Fibroblast of gingiva (primary cell): Measurements from ENCODE around the gene HOXD1.

Experiments
- DNase-seq: peaks from one replicate; pipeline ENCODE4 v3.0.0-alpha.2; 2011; ENCODE audit warnings: low read depth

Gene HOXD1

DNA sequence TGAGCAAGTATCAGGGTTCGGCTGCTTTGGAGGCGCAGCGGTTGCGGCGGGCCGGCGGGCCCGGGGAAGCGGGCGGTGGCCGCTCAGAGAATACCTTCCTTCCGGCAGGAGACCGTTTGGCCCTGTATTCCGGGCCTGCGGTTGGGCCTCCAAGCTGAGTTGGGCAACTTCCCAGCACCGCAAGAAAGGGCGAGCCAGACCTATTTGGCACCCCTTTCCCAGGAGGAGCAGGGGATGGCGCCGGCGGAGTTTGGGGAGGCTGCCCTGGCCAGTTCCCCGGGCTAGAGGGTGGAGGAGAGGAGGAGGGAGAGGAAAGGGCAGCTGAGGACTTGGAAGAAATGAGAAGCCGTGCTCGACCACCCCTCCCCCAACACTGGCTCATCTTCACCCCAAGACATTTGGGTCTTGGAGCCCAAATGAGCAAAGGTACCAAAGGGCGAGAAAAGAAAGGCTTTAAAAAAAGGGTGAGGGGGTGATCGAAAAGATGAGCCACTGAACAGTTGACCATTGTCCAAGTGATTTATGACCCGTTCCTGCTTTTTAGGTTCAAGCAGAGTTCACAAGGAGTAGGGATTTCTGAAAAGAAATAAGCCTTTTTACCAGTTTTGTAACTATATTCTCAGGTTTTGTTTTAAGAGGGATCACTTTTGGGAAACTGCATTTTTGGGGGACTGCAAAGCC is 23.0 kb upstream of the HOXD1 start:
- DNase-seq: no peak

DNA sequence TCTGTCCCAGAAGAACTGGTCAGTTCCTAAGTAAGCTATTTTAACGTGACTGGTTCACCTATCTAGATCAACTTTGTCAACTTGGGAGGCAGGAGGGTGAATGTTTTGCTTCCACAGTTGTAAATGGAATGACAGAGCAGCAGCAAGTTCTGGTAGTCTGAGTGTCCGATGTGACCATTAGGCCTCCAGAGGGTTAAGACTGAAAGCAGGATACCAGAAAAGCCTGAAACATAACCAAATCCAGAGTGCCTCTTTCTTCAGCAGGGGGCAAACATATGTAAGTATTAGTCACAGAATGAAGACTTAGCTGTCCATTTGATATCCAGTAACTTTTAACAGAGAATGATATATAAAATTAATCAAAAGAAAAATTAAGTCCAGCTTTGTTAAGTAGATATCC is 22.2 kb upstream of the HOXD1 start:
- DNase-seq: no peak

DNA sequence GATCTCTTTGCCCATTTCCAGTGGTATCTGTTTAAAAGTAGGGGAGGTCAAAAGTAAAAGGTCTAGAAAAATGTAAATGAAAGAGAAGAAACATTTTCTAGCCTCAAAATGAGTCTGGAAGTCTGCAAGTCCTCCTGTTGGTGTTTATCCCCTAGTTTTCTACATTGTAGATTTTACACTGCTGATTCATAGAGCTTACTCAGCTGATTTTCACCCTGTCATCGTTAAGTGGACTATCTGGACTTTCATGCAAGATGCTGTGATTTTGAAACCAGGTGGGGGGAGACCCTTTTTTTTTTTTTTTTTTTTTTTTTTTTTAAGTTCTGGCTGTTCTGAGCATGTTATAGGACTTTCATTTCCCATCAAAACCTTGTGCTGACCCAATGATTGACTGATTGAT is 21.1 kb upstream of the HOXD1 start:
- DNase-seq: no peak

DNA sequence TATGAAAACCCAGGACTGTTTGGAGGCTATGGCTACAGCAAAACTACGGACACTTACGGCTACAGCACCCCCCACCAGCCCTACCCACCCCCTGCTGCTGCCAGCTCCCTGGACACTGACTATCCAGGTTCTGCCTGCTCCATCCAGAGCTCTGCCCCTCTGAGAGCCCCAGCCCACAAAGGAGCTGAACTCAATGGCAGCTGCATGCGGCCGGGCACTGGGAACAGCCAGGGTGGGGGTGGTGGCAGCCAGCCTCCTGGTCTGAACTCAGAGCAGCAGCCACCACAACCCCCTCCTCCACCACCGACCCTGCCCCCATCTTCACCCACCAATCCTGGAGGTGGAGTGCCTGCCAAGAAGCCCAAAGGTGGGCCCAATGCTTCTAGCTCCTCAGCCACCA is 19.3 kb upstream of the HOXD1 start:
- DNase-seq: no peak

DNA sequence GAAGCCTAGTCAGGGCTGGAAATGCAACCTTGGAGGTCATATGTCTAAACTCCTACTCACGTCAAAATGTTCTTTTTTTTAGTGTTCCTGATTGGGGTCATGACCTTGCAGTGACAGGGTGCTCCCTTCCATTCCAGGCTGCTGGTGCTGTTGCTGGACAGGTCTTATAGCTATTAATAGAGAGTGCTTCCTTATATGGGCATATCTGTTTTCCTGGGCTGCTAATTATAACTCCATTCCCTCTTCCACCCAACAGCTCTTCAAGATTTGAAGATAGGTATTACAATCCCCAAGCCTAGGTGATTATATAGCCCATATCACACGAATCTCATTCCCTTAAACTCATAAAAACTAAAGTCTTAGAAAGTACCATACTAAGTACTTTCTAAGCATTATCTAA is 18.8 kb upstream of the HOXD1 start:
- DNase-seq: no peak

DNA sequence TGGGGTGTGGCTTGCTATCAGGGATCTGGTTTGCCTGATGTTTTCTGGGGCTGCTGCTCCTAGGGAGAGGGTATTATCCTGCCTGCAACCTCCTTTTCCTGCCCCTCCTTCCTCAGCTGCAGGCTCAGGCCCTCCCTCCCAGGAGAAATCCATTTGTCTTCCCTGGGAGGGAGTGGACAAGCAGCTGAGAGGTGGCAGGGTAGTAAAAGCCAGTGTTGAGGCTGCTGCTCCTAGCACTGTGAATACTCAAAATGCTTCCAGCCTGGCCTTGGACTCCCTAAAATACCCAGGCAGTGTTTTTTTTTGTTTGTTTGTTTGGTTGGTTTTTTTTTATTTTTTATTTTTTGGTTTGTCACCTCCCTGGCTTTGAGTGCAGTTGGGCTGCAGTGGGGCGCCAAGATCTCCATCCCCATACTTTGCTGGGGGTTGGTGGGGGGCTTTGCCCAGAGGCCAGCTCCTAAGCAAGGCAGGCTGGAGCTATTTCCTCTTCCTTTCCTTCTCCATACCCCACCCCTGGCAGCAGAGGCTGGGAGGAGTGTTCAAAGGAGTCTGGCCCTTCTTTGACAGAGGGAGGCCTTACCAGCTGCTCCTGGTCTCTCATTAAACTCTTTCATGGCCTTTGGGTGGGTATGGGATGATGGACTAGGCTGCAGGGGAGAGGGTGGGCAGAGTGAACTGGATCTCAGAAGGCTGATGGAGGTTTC is 17.7 kb upstream of the HOXD1 start:
- DNase-seq: no peak

DNA sequence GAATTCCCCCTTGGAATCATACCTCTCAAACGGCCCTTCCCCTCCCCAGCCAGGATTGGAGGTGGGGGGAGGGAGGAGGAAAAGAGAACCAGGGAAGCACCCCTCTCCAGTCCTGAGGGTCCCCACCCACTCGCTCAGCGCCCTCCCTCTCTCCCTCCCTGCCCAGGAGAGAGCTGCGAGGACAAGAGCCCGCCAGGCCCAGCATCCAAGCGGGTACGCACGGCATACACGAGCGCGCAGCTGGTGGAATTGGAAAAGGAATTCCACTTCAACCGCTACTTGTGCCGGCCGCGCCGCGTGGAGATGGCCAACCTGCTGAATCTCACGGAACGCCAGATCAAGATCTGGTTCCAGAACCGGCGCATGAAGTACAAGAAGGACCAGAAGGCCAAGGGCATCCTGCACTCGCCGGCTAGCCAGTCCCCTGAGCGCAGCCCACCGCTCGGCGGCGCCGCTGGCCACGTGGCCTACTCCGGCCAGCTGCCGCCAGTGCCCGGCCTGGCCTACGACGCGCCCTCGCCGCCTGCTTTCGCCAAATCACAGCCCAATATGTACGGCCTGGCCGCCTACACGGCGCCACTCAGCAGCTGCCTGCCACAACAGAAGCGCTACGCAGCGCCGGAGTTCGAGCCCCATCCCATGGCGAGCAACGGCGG is 17.0 kb upstream of the HOXD1 start:
- DNase-seq: no peak

DNA sequence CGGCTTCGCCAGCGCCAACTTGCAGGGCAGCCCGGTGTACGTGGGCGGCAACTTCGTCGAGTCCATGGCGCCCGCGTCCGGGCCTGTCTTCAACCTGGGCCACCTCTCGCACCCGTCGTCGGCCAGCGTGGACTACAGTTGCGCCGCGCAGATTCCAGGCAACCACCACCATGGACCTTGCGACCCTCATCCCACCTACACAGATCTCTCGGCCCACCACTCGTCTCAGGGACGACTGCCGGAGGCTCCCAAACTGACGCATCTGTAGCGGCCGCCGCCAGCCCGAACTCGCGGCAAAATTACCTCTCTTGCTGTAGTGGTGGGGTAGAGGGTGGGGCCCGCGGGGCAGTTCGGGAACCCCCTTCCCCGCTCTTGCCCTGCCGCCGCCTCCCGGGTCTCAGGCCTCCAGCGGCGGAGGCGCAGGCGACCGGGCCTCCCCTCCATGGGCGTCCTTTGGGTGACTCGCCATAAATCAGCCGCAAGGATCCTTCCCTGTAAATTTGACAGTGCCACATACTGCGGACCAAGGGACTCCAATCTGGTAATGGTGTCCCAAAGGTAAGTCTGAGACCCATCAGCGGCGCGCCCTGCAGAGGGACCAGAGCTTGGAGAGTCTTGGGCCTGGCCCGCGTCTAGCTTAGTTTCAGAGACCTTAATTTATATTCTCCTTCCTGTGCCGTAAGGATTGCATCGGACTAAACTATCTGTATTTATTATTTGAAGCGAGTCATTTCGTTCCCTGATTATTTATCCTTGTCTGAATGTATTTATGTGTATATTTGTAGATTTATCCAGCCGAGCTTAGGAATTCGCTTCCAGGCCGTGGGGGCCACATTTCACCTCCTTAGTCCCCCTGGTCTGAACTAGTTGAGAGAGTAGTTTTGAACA is 16.2 kb upstream of the HOXD1 start:
- DNase-seq: no peak

DNA sequence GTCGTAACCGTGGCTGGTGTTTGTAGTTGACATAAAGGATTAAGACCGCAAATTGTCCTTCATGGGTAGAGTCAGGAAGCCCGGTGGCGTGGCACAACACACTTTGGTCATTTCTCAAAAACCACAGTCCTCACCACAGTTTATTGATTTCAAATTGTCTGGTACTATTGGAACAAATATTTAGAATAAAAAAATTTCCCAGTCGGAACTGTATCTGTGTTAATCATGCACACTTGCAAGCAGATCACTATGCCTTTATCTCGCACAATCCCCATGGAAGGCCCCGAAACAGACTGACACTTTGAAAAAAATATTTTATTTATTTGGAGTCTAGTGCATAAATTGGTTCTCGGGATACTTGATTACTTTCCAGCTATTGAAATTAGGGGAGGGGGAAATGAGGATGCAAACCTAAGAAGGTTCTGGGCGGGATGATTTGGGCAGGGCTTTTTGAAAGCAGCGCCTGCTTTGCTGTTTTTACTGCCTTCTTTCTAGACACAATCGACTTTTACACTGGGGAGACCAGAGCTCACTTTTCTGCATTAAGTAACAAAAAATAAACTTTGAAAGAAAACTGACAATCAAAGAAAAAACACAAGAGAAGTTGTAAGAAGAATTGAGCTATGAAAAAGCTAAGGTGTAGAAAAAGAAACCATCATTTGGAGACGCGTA is 15.4 kb upstream of the HOXD1 start:
- DNase-seq: no peak

DNA sequence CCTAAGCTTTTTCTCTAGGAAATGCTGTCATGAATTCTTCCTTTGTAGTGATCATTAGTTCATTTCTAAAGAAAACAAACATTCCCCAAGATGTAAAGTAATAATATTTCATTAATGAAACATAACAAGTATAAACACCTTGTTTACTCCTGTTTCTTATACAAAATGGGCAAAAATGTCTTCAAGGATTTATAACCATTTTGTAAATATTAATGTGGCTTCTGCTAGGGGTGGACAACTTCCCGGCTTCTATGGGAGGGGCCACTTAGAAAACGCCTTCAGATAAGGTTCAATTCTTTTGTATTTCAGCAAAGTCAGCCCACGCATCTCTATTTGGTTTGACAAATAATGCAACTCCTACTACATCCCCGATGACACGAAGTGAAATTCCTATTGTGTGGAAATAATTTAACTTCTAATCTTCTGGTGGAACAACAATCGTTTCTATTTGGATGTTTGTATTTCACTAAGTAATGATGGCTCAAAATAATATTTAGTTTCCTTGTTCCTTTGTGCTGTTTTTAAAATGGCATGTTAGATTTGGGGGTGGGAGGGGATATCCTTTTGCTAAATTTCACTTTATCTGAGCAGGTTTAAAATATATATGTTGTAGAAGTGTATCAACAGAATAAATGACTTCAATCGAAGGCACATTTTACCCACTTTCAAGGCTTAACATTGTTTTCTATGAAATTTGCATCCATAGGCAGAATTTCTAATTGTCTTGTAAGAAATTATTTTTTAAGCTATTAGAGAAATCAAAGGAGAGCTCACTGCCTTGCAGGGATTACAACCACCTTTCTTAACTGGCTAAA is 14.7 kb upstream of the HOXD1 start:
- no peak for DNase-seq

DNA sequence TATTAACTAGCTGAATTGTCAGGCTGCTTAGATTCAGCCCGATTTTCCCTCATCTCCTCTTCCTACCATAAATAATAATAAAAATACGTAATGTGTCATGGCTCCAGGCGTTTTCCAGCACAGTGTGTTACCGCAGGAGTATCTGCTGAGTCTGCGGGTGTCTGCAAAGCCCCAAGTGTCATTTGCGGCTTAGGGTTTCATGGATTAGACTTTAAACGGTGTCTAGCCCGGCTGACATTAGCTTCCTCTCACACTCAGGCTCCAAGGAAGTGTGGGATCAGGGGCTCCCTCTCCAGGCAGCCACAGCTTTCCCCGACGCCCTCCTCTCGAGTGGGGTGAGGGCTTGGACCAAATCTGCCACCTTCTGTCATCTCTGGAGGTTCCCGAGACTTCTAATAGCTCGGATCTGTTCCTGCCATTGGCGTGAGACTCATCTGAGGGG is 14.1 kb upstream of the HOXD1 start:
- DNase-seq: no peak

DNA sequence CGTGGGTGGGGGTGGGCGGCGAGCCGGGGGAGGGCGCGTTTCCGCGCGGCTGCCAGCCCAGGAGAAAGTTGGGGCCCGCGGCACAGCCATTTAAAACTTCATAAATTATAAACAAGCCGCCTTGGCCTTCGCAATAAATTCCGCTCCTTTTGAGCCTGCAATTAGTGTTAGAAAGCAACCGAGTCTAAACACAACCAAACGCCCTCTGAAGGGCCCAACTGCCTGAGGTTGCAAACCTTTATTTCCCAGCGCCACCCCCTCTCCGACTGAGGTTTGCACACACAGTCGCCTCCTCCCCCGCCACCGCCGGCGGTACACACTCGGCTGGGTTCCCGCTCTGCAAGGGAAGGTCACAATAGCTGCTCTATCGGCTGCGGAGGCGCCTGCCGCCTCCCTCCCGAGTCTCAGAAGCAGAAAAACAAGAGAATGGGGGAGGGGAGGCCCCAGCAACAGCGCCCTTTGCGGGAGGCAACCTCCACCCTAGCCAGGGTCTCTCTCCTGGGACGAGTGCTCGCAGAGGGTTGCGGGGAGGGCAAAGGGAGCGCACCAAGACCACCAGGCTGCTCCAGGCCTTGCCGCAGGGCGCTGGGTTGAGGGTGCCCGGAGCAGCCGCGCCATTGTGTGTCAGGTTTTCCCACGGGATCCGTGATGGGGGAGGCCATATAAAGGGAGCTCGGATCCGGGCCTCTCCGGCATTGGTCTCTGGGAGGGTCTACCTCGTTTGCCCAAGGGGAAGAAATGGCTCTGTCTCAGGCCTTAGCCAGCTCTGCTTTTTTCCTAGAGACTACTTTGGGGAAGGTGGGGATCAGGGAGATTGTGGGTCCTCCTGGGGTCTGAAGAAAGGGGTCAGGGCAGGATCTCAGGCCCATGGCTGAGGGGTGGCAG is 13.4 kb upstream of the HOXD1 start:
- DNase-seq: no peak

DNA sequence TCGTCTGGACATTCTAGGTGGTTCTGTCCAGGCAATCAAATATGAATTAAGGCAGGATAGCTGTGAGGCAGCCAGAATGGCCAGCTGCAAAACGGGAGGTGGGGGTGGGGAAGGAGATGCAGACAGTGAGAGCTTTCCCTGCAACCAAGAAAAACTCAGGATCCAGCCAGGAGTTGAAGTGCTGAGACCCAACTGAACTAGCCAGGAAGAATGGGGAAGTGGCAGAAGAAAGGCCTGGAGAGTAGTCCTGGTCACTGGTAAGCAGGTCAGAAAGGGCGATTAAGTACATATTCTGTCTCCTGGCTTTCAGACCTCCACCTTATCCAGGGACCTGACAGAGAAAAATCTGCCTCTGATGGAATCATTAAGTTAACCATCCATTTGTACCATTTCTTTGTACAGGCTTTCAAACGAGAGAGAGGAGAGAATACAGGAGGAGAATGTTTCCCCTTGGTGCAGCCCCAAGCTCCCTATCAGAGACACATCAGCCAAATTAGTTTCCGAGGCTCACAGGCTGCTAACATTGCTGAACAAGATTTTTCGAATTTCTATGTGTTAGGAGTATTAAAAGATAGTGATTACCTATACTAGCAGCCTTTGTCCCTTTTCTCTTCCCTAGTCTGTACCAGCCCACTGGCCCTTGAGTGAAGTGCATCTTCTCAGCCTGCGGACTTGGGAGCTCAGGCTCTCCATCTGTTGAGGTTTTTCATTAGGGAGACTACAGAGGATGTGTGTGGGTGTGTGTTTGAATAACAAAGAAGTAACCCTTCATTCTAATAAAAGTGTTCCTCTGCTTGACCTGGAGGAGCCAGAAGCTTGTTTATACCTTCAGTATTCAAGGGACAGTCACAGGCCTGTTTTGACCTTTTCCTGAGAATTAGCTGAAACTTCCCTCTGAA is 12.5 kb upstream of the HOXD1 start:
- DNase-seq: no peak

DNA sequence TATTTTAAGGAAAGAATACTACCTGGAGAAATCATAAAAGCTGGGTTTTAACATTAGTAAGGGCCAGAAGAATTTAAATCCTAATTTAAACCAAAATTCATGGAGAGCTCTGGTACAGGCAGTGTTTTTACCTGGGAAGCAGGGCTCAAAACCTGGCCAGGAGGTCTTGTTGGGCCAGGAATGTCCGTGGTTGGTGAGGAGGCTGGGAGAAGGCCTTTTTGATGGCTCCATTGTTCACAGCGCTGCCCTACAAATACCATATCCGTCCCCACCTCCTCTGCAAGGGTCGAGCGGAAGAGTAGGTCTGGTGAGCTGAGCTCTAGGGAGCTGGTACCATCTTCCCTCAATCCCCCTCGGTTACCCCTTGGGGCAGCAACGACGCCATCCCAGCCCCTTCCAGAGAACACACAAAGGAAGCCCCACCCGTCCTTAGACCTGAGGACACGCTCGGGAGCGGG is 10.9 kb upstream of the HOXD1 start:
- DNase-seq: no peak

DNA sequence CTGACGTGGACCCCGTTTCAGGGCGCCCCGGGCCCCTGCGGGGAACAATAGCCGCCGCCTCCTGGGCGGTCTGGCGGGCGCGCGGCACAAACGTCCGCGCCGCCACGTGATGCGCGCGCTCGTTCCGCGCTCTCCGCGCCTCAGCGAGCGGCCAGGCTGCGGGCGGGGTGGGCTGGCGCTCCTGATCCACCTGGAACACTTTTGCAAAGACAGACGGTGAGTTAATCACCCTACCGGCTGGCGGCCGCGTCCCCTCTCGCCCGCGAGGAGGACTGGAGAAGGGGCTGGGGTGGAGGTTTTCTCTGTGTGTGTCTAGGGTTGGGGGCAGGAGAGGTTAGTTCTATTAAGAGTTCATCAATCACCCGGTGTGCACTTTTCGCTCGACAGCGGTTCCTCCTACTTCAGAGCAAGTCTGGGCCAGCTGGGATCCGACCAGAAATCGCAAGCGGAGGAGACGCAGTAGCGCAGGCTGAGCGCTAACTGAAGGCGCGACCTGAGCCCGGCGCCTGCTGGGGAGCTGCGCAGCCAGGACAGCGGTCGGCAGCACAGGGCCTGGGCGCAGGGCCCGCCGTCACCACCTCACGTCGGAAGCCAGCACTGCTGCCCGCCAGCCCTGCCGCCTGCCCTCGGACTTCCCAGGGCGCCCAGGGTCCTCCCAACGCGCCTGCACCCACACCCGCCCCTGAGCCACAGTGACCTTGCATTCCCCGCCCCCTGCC is 10.3 kb upstream of the HOXD1 start:
- DNase-seq: no peak

DNA sequence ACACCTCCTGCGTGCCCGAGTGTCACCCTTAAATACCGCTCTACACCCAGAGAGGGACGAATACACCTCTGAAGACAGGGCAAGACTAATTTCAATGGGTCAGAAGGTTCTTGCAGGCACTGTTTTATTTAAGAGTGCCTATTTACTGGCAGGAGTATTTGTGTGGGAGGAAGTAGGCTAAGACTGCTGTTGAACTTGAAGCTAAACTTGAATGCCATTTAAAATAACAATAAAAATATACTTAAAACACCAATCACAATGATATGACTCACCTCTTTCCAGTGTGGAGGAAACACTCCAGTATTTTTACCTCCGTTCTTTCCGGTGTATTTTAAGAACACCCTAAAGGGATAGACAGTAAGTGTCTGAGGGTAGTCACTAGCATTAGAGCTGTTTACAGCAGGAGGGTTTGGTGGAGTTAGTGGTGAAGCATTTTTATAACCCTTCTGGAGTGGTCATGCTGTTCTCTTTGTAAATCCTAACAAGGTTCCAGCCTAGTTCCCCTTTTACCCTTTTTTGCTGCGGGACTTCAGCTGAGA is 9.6 kb upstream of the HOXD1 start:
- DNase-seq: no peak

DNA sequence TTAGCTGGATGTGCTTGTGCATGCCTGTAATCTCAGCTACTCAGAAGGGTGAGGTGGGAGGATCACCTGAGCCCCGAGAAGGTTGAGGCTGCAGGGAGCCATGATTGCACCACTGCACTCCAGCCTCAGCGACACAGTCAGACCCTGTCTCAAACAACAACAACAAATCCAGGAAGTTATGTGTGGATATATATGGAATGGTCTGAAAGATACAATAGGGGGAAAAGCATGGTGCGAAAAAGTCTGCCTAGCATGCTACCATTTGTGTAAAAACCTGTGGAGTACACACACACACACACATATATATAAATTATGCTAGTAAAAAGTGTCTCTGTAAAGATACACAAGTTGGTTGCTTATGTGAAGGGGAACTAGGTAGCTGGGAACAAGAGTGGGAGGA is 6.9 kb upstream of the HOXD1 start:
- DNase-seq: no peak

DNA sequence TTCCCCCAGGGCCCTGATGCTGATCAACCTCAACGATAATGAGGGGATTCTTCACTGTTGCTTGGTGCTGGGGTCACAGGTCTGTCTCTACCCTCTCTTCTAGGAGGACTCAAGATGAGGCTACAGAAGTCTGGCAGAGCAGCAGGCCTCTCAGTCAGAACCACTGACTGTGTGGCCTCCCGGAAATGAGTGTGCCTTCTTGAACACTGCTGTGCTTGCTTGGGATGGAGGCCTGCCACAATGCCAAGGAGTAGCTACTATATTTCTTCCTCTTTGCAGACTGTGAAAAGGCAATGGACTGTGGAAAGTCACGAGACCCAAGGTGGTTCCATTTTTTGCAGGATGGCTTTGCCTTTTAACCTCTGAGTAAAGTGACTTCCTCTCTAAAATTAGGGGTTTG is 5.8 kb upstream of the HOXD1 start:
- no peak for DNase-seq
